HepG2 (cell line): ENCODE results near the gene STOM. TPM values are rescaled to one million over a fixed set of nuclear protein-coding genes. Genes with fewer than 3 reads are reported as not detected.

ENCODE experiments used
- E2F1 ChIP-seq: sonication (generic); formaldehyde crosslinking; IDR thresholded peaks from 2 replicates; pipeline ENCODE4 v1.5.0; 2020; ENCODE audit warnings: missing genetic modification reagents
- ZNF142 ChIP-seq: sonication (generic); formaldehyde crosslinking; IDR thresholded peaks from 2 replicates; pipeline ENCODE4 v1.4.0; 2020; ENCODE audit warnings: missing genetic modification reagents
- ZNF232 ChIP-seq: sonication (generic); formaldehyde crosslinking; IDR thresholded peaks from 2 replicates; pipeline ENCODE4 v1.4.0; 2020; ENCODE audit warnings: missing genetic modification reagents, borderline replicate concordance
- ZNF30 ChIP-seq: sonication (generic); formaldehyde crosslinking; IDR thresholded peaks from 2 replicates; pipeline ENCODE4 v1.5.0; 2020; ENCODE audit warnings: mild to moderate bottlenecking, missing genetic modification reagents
- ZNF546 ChIP-seq: sonication (generic); formaldehyde crosslinking; conservative IDR thresholded peaks from 2 replicates; pipeline ENCODE4 v1.8.1; 2023; ENCODE audit warnings: mild to moderate bottlenecking, missing genetic modification reagents
- ZZZ3 ChIP-seq: sonication (generic); formaldehyde crosslinking; IDR thresholded peaks from 2 replicates; pipeline ENCODE4 v1.4.0; 2020; ENCODE audit warnings: missing genetic modification reagents, mild to moderate bottlenecking, borderline replicate concordance
- polyA plus RNA-seq, 8 experiments: library from polyadenylated mRNA; depleted of rRNA in 3 of 8; stranded (reverse) in 7 of 8; unstranded in 1 of 8; fragments of >200 nt; fragmentation: Illumina TruSeq in 4 of 8; extraction: Trizol in 4 of 8; gene quantifications; 2 replicates each; pipeline versions ENCODE4 v1.2.1 to v1.2.3, GENCODE V29; 2011 to 2016; ENCODE audit warnings: low read depth in 4 of 8, missing spikeins in 1 of 8, mixed read lengths in 1 of 8; ENCODE audit not compliant: insufficient read depth in 1 of 8
- total RNA-seq, 5 experiments: library from RNA; depleted of rRNA; stranded (reverse); fragments of >200 nt; fragmentation: Illumina TruSeq; extraction: Trizol; gene quantifications; 2 replicates each; pipeline ENCODE4 v1.2.3, GENCODE V29; 2016; ENCODE audit warnings: low read depth in 1 of 5
- TF ChIP-seq, protein P1 (sequence below): sonication (generic); formaldehyde crosslinking; IDR thresholded peaks from 2 replicates; pipeline ENCODE4 v1.5.1; 2020; ENCODE audit warnings: missing genetic modification reagents, mild to moderate bottlenecking, borderline replicate concordance
- TF ChIP-seq, protein P2 (sequence below): sonication (generic); formaldehyde crosslinking; IDR thresholded peaks from 2 replicates; pipeline ENCODE4 v1.5.0; 2020; ENCODE audit warnings: mild to moderate bottlenecking, missing genetic modification reagents
- TF ChIP-seq, protein P3 (sequence below): sonication (generic); formaldehyde crosslinking; IDR thresholded peaks from 2 replicates; pipeline ENCODE4 v1.5.0; 2020; ENCODE audit warnings: missing genetic modification reagents

Gene STOM
- total and polyA plus RNA-seq, 2 of the 13 experiments (the other 11 are each of a cell fraction or from before 2014, with no cell fraction given) = 43.6 to 165 TPM

DNA sequence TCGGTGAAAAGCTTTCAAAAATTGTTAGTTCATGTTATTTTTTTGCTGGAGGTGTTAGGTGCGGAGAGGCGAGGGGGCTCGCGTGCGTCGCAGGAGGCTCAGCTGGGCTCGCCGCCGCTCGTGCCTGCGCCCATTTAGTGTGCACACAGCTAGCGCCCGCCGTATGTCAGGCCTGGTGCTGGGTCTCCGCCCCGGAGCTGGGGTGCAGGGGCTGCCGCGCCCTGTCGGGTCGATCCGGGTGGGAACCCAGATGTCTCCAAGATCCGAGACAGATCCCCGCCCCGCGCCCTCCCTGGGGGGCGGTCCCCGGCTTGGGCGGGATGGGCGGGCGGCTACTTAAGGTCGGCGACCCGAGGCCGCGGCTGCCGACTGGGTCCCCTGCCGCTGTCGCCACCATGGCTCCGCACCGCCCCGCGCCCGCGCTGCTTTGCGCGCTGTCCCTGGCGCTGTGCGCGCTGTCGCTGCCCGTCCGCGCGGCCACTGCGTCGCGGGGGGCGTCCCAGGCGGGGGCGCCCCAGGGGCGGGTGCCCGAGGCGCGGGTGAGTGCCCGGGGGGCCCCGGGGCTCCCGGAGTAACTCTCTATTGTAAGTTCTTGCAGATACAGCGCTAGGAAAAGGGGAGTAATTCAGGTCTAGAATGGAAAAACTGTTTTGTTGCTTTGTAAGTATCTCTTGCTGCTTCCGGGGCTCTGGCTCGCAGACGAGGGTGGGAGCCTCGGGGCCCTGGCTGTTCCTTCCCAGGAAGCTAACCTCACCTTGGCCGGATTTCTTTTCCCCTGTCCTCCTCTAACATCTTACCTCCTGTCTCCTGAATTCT is 70.4 kb downstream of the STOM start (continued):
- TF ChIP-seq ZNF142 (CRISPR knock-in tag) (peak; percentile 64; the same call in 1 of the 2 replicates), ZNF30 (CRISPR knock-in tag) (no peak), ZNF546 (CRISPR knock-in tag) (no peak), ZZZ3 (CRISPR knock-in tag) (no peak), ZNF232 (CRISPR knock-in tag) (0 out of 2 replicates have a peak, but pooled peaks have one; percentile 57), E2F1 (CRISPR knock-in tag) (0 out of 2 replicates have a peak, but pooled peaks have one; percentile 19)
- TF ChIP-seq, protein P1, sequence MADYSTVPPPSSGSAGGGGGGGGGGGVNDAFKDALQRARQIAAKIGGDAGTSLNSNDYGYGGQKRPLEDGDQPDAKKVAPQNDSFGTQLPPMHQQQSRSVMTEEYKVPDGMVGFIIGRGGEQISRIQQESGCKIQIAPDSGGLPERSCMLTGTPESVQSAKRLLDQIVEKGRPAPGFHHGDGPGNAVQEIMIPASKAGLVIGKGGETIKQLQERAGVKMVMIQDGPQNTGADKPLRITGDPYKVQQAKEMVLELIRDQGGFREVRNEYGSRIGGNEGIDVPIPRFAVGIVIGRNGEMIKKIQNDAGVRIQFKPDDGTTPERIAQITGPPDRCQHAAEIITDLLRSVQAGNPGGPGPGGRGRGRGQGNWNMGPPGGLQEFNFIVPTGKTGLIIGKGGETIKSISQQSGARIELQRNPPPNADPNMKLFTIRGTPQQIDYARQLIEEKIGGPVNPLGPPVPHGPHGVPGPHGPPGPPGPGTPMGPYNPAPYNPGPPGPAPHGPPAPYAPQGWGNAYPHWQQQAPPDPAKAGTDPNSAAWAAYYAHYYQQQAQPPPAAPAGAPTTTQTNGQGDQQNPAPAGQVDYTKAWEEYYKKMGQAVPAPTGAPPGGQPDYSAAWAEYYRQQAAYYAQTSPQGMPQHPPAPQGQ (CRISPR knock-in tag) = no peak
- TF ChIP-seq, protein P2, sequence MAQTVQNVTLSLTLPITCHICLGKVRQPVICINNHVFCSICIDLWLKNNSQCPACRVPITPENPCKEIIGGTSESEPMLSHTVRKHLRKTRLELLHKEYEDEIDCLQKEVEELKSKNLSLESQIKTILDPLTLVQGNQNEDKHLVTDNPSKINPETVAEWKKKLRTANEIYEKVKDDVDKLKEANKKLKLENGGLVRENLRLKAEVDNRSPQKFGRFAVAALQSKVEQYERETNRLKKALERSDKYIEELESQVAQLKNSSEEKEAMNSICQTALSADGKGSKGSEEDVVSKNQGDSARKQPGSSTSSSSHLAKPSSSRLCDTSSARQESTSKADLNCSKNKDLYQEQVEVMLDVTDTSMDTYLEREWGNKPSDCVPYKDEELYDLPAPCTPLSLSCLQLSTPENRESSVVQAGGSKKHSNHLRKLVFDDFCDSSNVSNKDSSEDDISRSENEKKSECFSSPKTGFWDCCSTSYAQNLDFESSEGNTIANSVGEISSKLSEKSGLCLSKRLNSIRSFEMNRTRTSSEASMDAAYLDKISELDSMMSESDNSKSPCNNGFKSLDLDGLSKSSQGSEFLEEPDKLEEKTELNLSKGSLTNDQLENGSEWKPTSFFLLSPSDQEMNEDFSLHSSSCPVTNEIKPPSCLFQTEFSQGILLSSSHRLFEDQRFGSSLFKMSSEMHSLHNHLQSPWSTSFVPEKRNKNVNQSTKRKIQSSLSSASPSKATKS = no peak
- TF ChIP-seq, protein P3, sequence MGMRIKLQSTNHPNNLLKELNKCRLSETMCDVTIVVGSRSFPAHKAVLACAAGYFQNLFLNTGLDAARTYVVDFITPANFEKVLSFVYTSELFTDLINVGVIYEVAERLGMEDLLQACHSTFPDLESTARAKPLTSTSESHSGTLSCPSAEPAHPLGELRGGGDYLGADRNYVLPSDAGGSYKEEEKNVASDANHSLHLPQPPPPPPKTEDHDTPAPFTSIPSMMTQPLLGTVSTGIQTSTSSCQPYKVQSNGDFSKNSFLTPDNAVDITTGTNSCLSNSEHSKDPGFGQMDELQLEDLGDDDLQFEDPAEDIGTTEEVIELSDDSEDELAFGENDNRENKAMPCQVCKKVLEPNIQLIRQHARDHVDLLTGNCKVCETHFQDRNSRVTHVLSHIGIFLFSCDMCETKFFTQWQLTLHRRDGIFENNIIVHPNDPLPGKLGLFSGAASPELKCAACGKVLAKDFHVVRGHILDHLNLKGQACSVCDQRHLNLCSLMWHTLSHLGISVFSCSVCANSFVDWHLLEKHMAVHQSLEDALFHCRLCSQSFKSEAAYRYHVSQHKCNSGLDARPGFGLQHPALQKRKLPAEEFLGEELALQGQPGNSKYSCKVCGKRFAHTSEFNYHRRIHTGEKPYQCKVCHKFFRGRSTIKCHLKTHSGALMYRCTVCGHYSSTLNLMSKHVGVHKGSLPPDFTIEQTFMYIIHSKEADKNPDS = no peak
